Ishikawa (cell line): ENCODE data around the gene TRIM38.

Experiments used
- CEBPB ChIP-seq: IDR thresholded peaks from 2 replicates; pipeline ENCODE4 v1.6.1; 2012
- CREB1 ChIP-seq: IDR thresholded peaks from 2 replicates; pipeline ENCODE4 v1.6.1; 2012; ENCODE audit warnings: low read depth
- EGR1 ChIP-seq: IDR thresholded peaks from 2 replicates; pipeline ENCODE4 v1.6.1; 2012
- EP300 ChIP-seq: IDR thresholded peaks from 2 replicates; pipeline ENCODE4 v1.6.1; 2012; ENCODE audit warnings: borderline replicate concordance
- FOXM1 ChIP-seq: IDR thresholded peaks from 2 replicates; pipeline ENCODE4 v1.6.1; 2012; ENCODE audit warnings: low read depth, borderline replicate concordance
- MAX ChIP-seq: IDR thresholded peaks from 2 replicates; pipeline ENCODE4 v1.6.1; 2012
- NFIC ChIP-seq: IDR thresholded peaks from 2 replicates; pipeline ENCODE4 v1.6.1; 2012
- RAD21 ChIP-seq: IDR thresholded peaks from 2 replicates; pipeline ENCODE4 v1.6.1; 2012; ENCODE audit warnings: low read depth
- REST ChIP-seq: IDR thresholded peaks from 2 replicates; pipeline ENCODE4 v1.6.1; 2012; ENCODE audit warnings: low read depth, mild to moderate bottlenecking
- TAF1 ChIP-seq: IDR thresholded peaks from 2 replicates; pipeline ENCODE4 v1.6.1; 2012; ENCODE audit warnings: low read depth, mild to moderate bottlenecking
- TCF12 ChIP-seq: IDR thresholded peaks from 2 replicates; pipeline ENCODE4 v1.6.1; 2012; ENCODE audit warnings: low read depth
- TEAD4 ChIP-seq: IDR thresholded peaks from 2 replicates; pipeline ENCODE4 v1.6.1; 2012
- USF1 ChIP-seq: IDR thresholded peaks from 2 replicates; pipeline ENCODE4 v1.6.1; 2012
- YY1 ChIP-seq: IDR thresholded peaks from 2 replicates; pipeline ENCODE4 v1.6.1; 2012; ENCODE audit warnings: low read depth
- ZBTB7A ChIP-seq: IDR thresholded peaks from 2 replicates; pipeline ENCODE4 v1.6.1; 2012; ENCODE audit warnings: low read depth

The TRIM38 gene

GRCh38 chr6:25998379-25998778 lies 35.8 kb downstream of the TRIM38 start:
- no peak for TF ChIP-seq MAX
- TF ChIP-seq REST = no peak
- TF ChIP-seq USF1 = no peak
- TF ChIP-seq YY1 = no peak
- no peak for TF ChIP-seq ZBTB7A
- TF ChIP-seq TCF12 = no peak
- TF ChIP-seq CREB1 = no peak
- no peak for TF ChIP-seq TEAD4
- no peak for TF ChIP-seq CEBPB
- TF ChIP-seq RAD21 = no peak
- TF ChIP-seq NFIC = no peak
- no peak for TF ChIP-seq FOXM1

- TF ChIP-seq ZBTB7A = no peak
- TF ChIP-seq CREB1 = no peak
- TF ChIP-seq EP300 = no peak
- TF ChIP-seq REST = no peak
- no peak for TF ChIP-seq TAF1
- no peak for TF ChIP-seq FOXM1
Measured at GRCh38 chr6:26000366-26001144, 38.0 kb downstream of the TRIM38 start.

- TF ChIP-seq TCF12 (no peak), FOXM1 (no peak), ZBTB7A (no peak), MAX (no peak), EP300 (no peak), RAD21 (peak; percentile 79), NFIC (no peak), TAF1 (no peak), EGR1 (no peak), TEAD4 (no peak), CREB1 (no peak), USF1 (no peak), CEBPB (0 out of 2 replicates have a peak, but pooled peaks have one; percentile 48)
Measured at GRCh38 chr6:26003102-26003694, 40.6 kb downstream of the TRIM38 start.

- TF ChIP-seq RAD21 = no peak
- TF ChIP-seq TAF1 = no peak
- no peak for TF ChIP-seq FOXM1
- no peak for TF ChIP-seq TCF12
- TF ChIP-seq ZBTB7A = no peak
- no peak for TF ChIP-seq EP300
- no peak for TF ChIP-seq USF1
- no peak for TF ChIP-seq CEBPB
Measured at GRCh38 chr6:26006086-26006939, 43.7 kb downstream of the TRIM38 start.
